ENCODE results near the gene PLA2G2D. TPM values are rescaled to one million over a fixed set of nuclear protein-coding genes. Genes with fewer than 3 reads are reported as not detected.

Gene PLA2G2D
- total and polyA plus RNA-seq, 10 of the 15 experiments (the other 5 are each of a cell fraction or from before 2014, with no cell fraction given) = 0.06 to 0.38 (median 0.16) TPM; not detected in 2

GRCh38 chr1:20158358-20159070 is 39.2 kb upstream of the PLA2G2D start:
- Histone ChIP-seq H3K4me1 (ENCODE audit: control insufficient read depth, insufficient read depth, low read length) (peaks cover 9% of the 10 kb centered on the region), H3K79me2 (ENCODE audit: control insufficient read depth, insufficient read depth, low read length) (no peaks in the 10 kb centered on the region), H3K4me2 (ENCODE audit: control insufficient read depth, insufficient read depth) (no peak overlapping the region), H3K27ac (ENCODE audit: control insufficient read depth, insufficient read depth) (no peak overlapping the region), H3K27me3 (replicated peaks in 1 of 2; ENCODE audit: control insufficient read depth in 2 of 2, insufficient read depth in 2 of 2, low read length in 1 of 2) (no peaks in the 10 kb centered on the region), H4K20me1 (ENCODE audit: control insufficient read depth, insufficient read depth) (no peaks in the 10 kb centered on the region), H3K4me3 (no peak overlapping the region), H3K9me3 (replicated peaks; ENCODE audit: control insufficient read depth, insufficient read depth, low read length) (peaks cover 10% of the 10 kb centered on the region; the same call in 1 of the 3 replicates), H3K9ac (ENCODE audit: control insufficient read depth, insufficient read depth, low read length) (no peak overlapping the region), H2AFZ (ENCODE audit: control insufficient read depth, low read depth, low read length) (no peak overlapping the region), H3K36me3 (ENCODE audit: control insufficient read depth in 2 of 2, insufficient read depth in 2 of 2, low read length in 1 of 2) (no peaks in the 10 kb centered on the region)
- CTCF ChIA-PET = interaction anchor here (0.6 to 1.0 kb wide), 2 partner anchors 66 to 229 kb away, joined by 3 read pairs; no protein-coding TSS in a partner anchor
- DNase-seq (ENCODE audit: low read depth, low spot score) = no peak
- in situ Hi-C loops (cut with MboI) = no loop called here
- intact Hi-C loops (cut with micrococcal nuclease; ENCODE audit: unreplicated experiment) = no loop called here
- POLR2A ChIA-PET = no interaction called here
- FAIRE-seq = no peak
- SMC1A ChIA-PET (ENCODE audit: uncharacterized antibody, unreplicated experiment) = no interaction called here
- BruUV-seq (replicated peaks) = no TSS peak
- RAD21 ChIA-PET (ENCODE audit: unreplicated experiment) = no interaction called here
- no peak for ATAC-seq
- WGBS (ENCODE audit: insufficient coverage, insufficient replicate concordance, low lambda C conversion rate, missing lambda C conversion rate) = 40% methylated on average over 7 of the region's 7 CpGs
- TF ChIP-seq MLLT1 (IDR thresholded peaks at IDR 0.05) (no peak), ZNF687 (IDR thresholded peaks at IDR 0.05) (no peak), MTA3 (IDR thresholded peaks at IDR 0.05; ENCODE audit: borderline replicate concordance, low read length) (no peak), ZNF274 (IDR thresholded peaks at IDR 0.05; ENCODE audit: insufficient read depth, insufficient read length) (no peak), PKNOX1 (IDR thresholded peaks at IDR 0.05) (no peak), ZNF207 (IDR thresholded peaks at IDR 0.05; ENCODE audit: borderline replicate concordance) (no peak), POLR2AphosphoS2 (IDR thresholded peaks at IDR 0.05; ENCODE audit: low read depth, low read length) (no peak), SREBF1 (IDR thresholded peaks at IDR 0.05; ENCODE audit: low read length) (no peak), E2F4 (IDR thresholded peaks at IDR 0.05; ENCODE audit: low read depth, low read length) (no peak), EZH2 (IDR thresholded peaks at IDR 0.05; ENCODE audit: borderline replicate concordance, control insufficient read depth, low read depth, low read length) (no peak), NKRF (conservative IDR thresholded peaks at IDR 0.05) (no peak), SMARCA5 (IDR thresholded peaks at IDR 0.05) (no peak), SUZ12 (IDR thresholded peaks at IDR 0.05; ENCODE audit: unreplicated experiment) (no peak), CREM (IDR thresholded peaks at IDR 0.05; ENCODE audit: low read depth) (no peak)
